DOHH2 (cell line): Measurements from ENCODE around the gene ZMYND8.
"Not testable (repeated sequence)": the region's sequence is repeated elsewhere in the genome, so short reads cannot be mapped to it uniquely, and the experiment has no call there.

Source experiments
- EZH2phosphoT487 ChIP-seq: fragments of 200-600 bp; sonication (generic); IDR thresholded peaks from 2 replicates; pipeline ENCODE4 v1.6.1; 2017; ENCODE audit warnings: borderline replicate concordance, mild to moderate bottlenecking, antibody characterized with exemption, low read length, moderate library complexity, mixed read lengths
- TF ChIP-seq, protein P1 (sequence below): fragments of 200-600 bp; sonication (generic); IDR thresholded peaks from one replicate; pipeline ENCODE4 v1.5.1; 2014; ENCODE audit warnings: antibody characterized with exemption, mild to moderate bottlenecking, low read depth, low read length; ENCODE audit not compliant: poor library complexity, severe bottlenecking

DNA sequence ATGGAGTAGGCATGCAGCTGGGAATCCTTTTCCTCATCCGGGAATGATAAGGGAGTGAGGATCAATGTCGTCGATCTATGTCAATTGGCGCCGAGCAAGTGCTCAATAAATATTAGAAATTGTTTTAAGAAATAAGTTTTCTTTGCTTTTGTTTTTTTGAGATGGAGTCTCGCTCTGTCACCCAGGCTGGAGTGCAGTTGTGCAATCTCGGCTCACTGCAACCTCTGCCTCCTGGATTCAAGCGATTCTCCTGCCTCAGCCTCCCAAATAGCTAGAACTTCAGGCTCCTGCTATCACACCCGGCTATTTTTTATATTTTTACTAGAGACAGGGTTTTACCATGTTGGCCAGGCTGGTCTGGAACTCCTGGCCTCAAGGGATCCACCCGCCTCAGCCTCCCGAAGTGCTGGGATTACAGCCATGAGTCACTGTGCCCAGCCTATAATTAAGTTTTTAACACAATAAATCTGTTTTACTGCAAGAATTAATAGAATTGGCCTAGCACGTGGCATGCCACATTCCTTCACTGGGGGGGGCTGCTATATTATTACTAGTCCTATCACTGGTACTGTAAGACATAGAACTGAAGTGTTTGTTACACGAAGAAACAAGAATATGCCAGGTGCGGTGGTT is 92.2 kb downstream of the ZMYND8 start:
- TF ChIP-seq, protein P1, sequence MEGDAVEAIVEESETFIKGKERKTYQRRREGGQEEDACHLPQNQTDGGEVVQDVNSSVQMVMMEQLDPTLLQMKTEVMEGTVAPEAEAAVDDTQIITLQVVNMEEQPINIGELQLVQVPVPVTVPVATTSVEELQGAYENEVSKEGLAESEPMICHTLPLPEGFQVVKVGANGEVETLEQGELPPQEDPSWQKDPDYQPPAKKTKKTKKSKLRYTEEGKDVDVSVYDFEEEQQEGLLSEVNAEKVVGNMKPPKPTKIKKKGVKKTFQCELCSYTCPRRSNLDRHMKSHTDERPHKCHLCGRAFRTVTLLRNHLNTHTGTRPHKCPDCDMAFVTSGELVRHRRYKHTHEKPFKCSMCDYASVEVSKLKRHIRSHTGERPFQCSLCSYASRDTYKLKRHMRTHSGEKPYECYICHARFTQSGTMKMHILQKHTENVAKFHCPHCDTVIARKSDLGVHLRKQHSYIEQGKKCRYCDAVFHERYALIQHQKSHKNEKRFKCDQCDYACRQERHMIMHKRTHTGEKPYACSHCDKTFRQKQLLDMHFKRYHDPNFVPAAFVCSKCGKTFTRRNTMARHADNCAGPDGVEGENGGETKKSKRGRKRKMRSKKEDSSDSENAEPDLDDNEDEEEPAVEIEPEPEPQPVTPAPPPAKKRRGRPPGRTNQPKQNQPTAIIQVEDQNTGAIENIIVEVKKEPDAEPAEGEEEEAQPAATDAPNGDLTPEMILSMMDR: not testable (repeated sequence)
- TF ChIP-seq EZH2phosphoT487: not testable (repeated sequence)
